Measurements from ENCODE around the gene DPEP2NB.
"Not testable (repeated sequence)": the region's sequence is repeated elsewhere in the genome, so short reads cannot be mapped to it uniquely, and the experiment has no call there.

DPEP2NB gene

DNA sequence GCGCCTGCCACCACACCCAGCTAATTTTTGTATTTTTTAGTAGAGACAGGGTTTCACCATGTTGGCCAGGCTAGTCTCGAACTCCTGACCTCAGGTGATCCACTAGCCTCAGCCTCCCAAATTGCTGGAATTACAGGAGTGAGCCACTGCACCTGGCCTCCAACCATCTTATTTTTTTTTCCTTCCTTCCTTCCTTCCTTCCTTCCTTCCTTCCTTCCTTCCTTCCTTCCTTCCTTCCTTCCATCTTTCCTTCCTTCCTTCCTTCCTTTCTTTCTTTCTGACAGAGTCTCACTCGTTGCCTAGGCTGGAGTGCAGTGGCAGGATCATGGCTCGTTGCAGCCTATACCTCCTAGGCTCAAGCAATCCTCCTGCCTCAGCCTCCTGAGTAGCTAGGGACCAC is 5.8 kb downstream of the DPEP2NB start:
- not testable (repeated sequence) for DNase-seq

DNA sequence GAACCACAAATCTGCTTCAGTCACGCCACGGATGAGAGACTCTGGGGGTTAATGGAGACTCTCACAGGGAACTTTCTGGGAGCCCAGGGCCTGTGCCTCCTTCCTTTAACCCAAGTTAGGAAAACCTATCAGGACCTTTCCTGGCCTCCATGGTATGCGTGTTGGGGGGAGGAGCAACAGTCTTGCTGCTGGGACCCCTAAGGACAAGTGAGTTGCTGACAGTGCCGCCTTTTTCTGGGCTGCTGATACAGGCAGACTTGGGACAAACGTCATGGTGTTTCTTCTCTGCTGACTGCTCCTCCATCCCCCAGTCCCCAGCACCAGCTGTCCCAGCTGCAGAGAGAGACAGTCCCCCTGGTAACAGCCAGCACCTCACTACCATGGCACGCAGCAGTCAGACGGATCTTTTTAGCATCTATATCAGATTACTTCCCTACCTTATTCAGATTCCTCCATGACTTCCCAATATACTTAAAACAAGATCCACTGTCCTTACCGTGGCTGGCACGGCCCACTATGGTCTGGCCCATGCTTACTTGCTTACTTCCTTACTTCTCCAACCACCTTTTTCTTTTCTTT is 6.5 kb downstream of the DPEP2NB start:
- no peak for DNase-seq

DNA sequence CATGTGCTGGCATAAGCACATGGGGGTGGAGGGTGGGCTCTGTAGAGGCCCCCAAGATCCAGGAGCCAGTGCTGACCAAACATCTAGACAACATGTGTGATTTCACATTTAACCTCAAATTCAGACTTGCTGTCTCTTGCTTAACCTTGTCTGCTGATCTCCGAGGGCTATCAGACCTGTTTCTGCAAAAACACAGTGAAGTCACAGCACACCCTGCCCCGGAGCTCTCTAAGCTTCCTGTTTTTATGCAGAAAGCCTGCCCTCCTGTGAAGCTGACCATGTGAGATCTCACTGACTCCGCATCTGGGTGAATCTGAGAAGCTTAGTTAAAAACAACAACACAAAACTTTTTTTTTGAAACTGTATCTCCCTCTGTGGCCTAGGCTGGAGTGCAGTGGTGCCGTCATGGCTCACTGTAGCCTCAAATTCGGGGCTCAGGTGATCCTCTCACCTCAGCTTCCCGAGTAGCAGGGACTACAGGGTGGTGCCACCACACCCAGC is 9.9 kb downstream of the DPEP2NB start:
- no peak for DNase-seq

DNA sequence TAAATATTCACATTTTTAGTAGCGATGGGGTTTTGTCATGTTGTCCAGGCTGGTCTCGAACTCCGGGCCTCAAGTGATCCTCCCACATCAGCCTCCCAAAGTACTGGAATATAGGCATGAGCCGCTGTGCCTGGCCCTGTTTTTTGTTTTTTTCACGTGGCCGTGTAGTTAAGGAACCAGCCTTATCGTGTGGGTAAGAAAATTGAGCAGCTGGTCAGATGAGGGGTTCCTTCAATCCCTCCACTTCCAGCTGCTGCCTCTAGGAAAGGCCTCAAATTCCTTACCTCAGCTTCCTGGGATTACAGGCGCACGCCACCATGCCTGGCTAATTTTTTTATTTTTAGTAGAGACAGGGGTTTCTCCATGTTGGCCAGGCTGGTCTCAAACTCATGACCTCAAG is 10.5 kb downstream of the DPEP2NB start:
- DNase-seq: no peak

- no peak for DNase-seq
These were observed 12.7 kb downstream of the DPEP2NB start for GRCh38 chr16:68003031-68003430.

- no peak for DNase-seq
These were observed 15.3 kb downstream of the DPEP2NB start for GRCh38 chr16:68000450-68000849.

DNA sequence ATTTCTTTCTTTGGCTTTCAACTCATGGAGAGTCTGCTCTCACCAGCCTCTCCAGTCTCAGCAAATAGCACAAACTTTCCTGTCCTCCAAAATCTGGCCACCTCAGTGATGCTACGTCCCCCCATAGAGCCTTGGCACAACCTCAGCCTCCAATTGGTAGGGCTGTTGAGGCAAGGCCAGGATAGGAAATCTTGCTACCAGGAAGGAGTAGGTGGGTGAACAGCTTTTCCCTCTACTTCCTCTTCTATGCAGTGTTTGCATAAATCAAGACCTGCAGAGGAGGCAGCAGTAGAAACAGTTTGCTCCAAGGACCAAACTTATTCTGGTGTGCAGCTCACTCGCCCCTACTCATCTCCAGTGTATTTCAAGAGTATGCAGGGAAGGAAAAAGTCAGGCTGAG is 15.7 kb downstream of the DPEP2NB start:
- DNase-seq: no peak

- DNase-seq: not testable (repeated sequence)
These were observed 16.7 kb downstream of the DPEP2NB start, which contains the start of gene DPEP2 for GRCh38 chr16:67998779-67999688. TSS of gene DPEP2 (minus strand) at chr16:67999484. CDS start at chr16:67993212, 6,272 bp downstream.

- DNase-seq: not testable (repeated sequence)
These were observed 17.4 kb downstream of the DPEP2NB start for GRCh38 chr16:67998231-67998778.

GRCh38 chr16:67996666-67997065 is 19.0 kb downstream of the DPEP2NB start:
- DNase-seq: no peak

DNA sequence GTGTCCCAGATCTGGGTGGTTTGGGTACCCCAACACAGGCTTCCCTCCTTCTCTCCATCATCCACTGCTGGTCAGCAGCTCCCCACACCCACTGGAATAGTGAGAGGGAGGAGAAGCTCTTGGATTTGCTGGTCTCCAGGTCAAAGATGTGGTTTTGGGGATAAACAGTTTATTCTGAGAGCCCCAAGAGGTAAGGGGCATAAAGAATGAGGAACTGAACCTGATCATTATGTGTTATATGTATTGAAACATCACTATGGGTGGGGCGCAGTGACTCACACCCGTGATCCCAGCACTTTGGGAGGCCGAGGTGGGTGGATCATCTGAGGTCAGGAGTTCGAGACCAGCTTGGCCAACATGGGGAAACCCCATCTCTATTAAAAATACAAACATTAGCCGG is 20.3 kb downstream of the DPEP2NB start:
- DNase-seq: no peak

GRCh38 chr16:67994040-67994408 is 21.7 kb downstream of the DPEP2NB start:
- DNase-seq: not testable (repeated sequence)

- DNase-seq: peak; percentile 75 to 88
These were observed 22.3 kb downstream of the DPEP2NB start for GRCh38 chr16:67993207-67994039.

GRCh38 chr16:67992661-67993206 is 23.0 kb downstream of the DPEP2NB start:
- no peak for DNase-seq

DNA sequence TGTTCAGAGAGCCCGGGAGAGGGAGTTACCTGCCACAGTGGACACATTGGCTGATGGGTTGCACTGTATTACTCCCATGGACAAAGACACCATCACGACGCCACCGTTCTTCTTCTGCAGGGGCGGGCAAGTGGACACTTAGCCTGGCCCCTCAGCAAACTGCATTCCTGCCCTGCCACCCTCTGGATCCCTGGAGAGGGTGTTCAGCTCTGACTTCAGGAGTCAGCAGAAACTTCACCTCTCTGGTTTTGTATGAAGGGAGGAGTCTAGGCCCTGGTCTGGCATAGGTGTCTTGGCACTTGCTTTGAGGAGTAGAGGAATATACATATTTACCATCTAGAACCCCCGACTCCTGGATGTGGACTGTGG is 25.7 kb downstream of the DPEP2NB start:
- no peak for DNase-seq

- DNase-seq: no peak
These were observed 26.2 kb downstream of the DPEP2NB start for GRCh38 chr16:67989322-67990017.

DNA sequence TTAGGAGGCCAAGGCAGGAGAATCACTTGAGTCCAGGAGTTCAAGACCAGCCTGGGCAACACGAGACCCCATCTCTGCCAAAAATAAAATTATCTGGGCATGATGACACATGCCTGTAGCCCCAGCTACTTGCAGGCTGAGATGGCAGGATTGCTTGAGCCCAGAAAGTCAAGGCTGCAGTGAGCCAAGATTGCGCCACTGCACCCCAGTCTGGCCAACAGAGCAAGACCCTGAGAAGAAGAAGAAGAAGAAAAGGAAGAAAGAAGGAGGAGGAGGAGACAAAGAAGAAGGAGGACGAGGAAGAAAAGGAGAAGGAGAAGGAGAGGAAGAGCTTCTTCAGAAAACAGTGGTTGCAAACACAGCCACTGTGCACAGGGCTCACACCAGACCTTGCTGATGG is 27.0 kb downstream of the DPEP2NB start:
- DNase-seq: no peak

GRCh38 chr16:67987460-67988160 is 28.1 kb downstream of the DPEP2NB start:
- DNase-seq: no peak

GRCh38 chr16:67986949-67987348 is 28.8 kb downstream of the DPEP2NB start:
- DNase-seq: no peak

- no peak for DNase-seq
These were observed 33.6 kb downstream of the DPEP2NB start for GRCh38 chr16:67982011-67982696.

Measured in stimulated activated CD4-positive, alpha-beta T cell treated with anti-CD3 and anti-CD28 coated beads, Interleukin-2, amount 100 ng/mL, for 48 hours (primary cell).